HL-60 (cell line): Measurements from ENCODE around the gene PPP1R3E.

ENCODE experiments used
- DNase-seq, 2 experiments: peaks; one replicate each; pipeline ENCODE4 v3.0.0-alpha.2; 2010 to 2020; ENCODE audit warnings: low read depth in 1 of 2, low spot score in 1 of 2
- H3K27ac ChIP-seq: fragments of 250-450 bp; sonication (Bioruptor Pico); replicated peaks from 2 replicates; pipeline ENCODE4 v1.5.1; 2020; ENCODE audit warnings: mild to moderate bottlenecking, moderate library complexity
- H3K27me3 ChIP-seq: fragments of 250-450 bp; sonication (Bioruptor Pico); 2 replicates; pipeline ENCODE4 v1.5.1; 2021; ENCODE audit warnings: mild to moderate bottlenecking, moderate library complexity; ENCODE audit not compliant: insufficient read depth, poor library complexity, severe bottlenecking
- H3K4me3 ChIP-seq: replicated peaks from 2 replicates; pipeline ENCODE4 v1.5.1; 2011; ENCODE audit warnings: mild to moderate bottlenecking, control low read depth, low read length; ENCODE audit not compliant: insufficient read depth
- GABPA ChIP-seq: IDR thresholded peaks from 2 replicates; pipeline ENCODE4 v1.6.1; 2012; ENCODE audit warnings: low read depth
- POLR2AphosphoS5 ChIP-seq: IDR thresholded peaks from 2 replicates; pipeline ENCODE4 v1.6.1; 2012; ENCODE audit warnings: low read depth
- SPI1 ChIP-seq: IDR thresholded peaks from 2 replicates; pipeline ENCODE4 v1.6.1; 2012; ENCODE audit warnings: low read depth, mild to moderate bottlenecking, borderline replicate concordance
- TF ChIP-seq, protein P1 (sequence below): IDR thresholded peaks from 2 replicates; pipeline ENCODE4 v1.6.1; 2012; ENCODE audit warnings: low read depth; ENCODE audit not compliant: insufficient replicate concordance
- TF ChIP-seq, protein P2 (sequence below): IDR thresholded peaks from one replicate; pipeline ENCODE4 v1.5.1; 2011; ENCODE audit warnings: low read length, control low read depth, inconsistent platforms; ENCODE audit not compliant: insufficient read depth

The PPP1R3E gene

DNA sequence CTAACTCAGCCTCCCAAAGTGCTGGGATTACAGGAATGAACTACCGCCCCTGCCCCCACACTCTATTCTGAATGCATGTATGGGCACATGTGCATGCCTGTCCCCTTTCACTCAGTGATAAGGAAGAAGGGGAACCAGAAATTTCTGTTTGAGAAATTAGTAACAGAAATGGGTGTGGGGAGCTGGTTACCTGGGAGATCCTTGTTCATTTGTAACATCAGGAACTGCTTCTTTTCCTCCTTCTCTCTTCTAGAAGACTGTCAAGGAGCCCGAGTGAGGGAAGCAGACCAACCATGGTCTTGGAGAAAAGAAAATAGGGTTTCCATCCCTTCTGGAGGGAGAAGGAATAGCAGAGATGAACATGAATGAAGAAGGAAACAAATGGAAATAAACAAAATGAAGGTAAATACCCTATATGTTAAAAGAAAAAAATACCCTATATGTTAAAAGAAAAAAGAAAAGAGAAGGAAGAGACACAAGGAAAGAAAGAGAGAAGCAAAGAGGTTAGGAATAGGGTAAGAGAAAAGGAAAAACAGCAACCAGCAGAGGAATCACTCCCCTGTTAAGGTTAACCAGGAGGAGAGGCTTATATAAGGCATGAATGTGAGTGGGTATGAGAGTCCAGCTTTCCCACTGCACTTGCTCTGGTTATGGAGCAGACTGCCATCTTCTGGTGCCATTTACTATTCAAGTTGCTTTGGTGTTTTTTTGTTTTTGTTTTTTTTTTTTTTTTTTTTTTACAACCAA is 3.3 kb downstream of the PPP1R3E start:
- H3K27ac ChIP-seq, result no peak overlapping the region
- TF ChIP-seq POLR2AphosphoS5, result no peak
- TF ChIP-seq, protein P1, sequence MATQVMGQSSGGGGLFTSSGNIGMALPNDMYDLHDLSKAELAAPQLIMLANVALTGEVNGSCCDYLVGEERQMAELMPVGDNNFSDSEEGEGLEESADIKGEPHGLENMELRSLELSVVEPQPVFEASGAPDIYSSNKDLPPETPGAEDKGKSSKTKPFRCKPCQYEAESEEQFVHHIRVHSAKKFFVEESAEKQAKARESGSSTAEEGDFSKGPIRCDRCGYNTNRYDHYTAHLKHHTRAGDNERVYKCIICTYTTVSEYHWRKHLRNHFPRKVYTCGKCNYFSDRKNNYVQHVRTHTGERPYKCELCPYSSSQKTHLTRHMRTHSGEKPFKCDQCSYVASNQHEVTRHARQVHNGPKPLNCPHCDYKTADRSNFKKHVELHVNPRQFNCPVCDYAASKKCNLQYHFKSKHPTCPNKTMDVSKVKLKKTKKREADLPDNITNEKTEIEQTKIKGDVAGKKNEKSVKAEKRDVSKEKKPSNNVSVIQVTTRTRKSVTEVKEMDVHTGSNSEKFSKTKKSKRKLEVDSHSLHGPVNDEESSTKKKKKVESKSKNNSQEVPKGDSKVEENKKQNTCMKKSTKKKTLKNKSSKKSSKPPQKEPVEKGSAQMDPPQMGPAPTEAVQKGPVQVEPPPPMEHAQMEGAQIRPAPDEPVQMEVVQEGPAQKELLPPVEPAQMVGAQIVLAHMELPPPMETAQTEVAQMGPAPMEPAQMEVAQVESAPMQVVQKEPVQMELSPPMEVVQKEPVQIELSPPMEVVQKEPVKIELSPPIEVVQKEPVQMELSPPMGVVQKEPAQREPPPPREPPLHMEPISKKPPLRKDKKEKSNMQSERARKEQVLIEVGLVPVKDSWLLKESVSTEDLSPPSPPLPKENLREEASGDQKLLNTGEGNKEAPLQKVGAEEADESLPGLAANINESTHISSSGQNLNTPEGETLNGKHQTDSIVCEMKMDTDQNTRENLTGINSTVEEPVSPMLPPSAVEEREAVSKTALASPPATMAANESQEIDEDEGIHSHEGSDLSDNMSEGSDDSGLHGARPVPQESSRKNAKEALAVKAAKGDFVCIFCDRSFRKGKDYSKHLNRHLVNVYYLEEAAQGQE, result no peak
- TF ChIP-seq, protein P2, sequence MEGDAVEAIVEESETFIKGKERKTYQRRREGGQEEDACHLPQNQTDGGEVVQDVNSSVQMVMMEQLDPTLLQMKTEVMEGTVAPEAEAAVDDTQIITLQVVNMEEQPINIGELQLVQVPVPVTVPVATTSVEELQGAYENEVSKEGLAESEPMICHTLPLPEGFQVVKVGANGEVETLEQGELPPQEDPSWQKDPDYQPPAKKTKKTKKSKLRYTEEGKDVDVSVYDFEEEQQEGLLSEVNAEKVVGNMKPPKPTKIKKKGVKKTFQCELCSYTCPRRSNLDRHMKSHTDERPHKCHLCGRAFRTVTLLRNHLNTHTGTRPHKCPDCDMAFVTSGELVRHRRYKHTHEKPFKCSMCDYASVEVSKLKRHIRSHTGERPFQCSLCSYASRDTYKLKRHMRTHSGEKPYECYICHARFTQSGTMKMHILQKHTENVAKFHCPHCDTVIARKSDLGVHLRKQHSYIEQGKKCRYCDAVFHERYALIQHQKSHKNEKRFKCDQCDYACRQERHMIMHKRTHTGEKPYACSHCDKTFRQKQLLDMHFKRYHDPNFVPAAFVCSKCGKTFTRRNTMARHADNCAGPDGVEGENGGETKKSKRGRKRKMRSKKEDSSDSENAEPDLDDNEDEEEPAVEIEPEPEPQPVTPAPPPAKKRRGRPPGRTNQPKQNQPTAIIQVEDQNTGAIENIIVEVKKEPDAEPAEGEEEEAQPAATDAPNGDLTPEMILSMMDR, result no peak
- no peak for TF ChIP-seq SPI1
- H3K27me3 ChIP-seq, result no peaks in the 10 kb centered on the region
- peak in 1 of 2 experiments; percentile 31 for DNase-seq
- no peak overlapping the region for H3K4me3 ChIP-seq

DNA sequence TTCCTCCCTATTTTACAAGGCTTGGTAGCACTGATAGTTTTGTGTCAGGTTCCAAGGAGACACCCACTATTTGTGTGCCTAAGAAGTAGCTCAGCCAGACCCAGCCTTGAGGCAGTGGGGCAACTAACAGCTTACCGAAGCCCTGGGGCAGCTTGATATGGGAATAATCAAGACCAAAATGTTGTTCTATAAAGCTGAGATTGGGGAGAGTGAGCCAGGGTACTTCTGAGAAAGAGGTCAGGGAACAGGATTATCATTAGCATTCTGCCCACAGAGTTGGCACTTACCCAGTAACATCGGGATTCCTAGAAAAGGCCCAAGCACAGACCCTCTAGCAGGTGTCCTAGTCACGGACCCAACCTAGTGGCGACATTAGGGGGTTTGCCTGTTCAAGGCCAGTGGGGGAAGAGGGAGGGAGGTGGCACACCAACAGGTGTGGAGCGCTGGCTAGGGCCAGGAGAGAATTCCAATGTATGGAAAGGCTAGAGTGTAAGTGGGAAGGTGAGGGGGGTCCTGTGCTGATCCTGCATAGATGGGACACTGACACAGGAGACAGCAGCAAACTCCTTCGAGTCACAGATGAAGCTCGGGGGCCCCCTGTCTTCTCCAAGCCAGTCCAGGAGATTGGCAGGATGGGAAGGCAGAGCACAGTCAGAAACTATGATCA is 4.9 kb downstream of the PPP1R3E start:
- H3K27ac ChIP-seq, result no peak overlapping the region
- TF ChIP-seq, protein P2, result no peak
- TF ChIP-seq GABPA, result no peak
- no peak for TF ChIP-seq SPI1
- no peak for TF ChIP-seq POLR2AphosphoS5
- TF ChIP-seq, protein P1, result no peak
- H3K27me3 ChIP-seq, result no peaks in the 10 kb centered on the region
- H3K4me3 ChIP-seq, result no peak overlapping the region
- no peak for DNase-seq

DNA sequence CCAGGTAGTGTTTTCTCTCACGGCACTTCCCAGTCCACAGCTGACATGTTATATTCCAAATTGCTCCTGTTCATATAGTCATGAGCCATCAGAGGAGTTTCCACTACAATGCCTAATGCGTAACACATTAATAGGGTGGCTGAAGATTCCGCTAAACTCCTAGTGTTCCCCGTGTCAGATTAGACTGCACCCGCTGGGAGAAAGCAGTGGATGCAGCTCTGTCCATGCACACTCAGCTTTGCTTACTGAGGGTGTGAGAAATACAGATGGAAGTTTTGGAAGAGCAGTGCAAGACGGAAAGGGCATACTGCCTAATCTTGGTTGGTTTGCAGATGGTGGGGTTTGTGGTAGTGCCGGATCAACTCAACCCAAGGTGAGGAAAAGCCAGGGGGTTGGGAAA is 5.6 kb downstream of the PPP1R3E start:
- DNase-seq, result no peak
- H3K27me3 ChIP-seq, result no peaks in the 10 kb centered on the region
- no peak for TF ChIP-seq POLR2AphosphoS5
- TF ChIP-seq, protein P1, result no peak
- TF ChIP-seq GABPA, result no peak
- TF ChIP-seq, protein P2, result no peak
- TF ChIP-seq SPI1, result no peak
- no peak overlapping the region for H3K4me3 ChIP-seq
- H3K27ac ChIP-seq, result no peak overlapping the region
